ENCODE results near the gene CIROP.

DNA sequence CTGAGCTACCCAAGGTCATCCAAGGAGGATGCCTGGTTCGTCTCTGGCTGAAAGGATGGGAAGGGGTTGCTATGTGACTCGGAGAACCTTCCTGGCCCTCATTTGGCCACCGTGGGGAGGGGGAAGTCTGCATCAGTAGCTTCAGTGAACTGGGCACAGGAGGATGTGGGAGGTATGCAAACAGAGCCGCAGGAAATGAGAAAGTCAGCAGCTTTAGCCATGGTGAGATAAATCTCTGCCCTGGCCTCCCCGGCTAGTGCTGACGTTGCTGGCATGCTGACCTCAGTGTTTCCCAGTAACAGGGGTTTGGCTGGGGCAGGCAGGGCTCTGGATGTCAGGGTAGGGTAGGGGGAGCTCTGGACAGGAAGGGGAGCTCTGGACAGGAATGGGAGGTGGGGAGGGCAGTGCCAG is 16.6 kb upstream of the CIROP start:
- TF ChIP-seq SIN3A (IDR thresholded peaks at IDR 0.05; ENCODE audit: borderline replicate concordance, insufficient read depth, low read length) = no peak
- no peak for TF ChIP-seq POLR2AphosphoS5 (IDR thresholded peaks at IDR 0.05; ENCODE audit: low read depth, low read length)
